Activated CD4-positive, alpha-beta T cell treated with anti-CD3 and anti-CD28 coated beads, Interleukin-2, Interleukin-4, amounts not matched to agents 100 ng/mL and 50 ng/mL, durations not matched to agents 16 hours and 8 hours (primary cell): ENCODE measurements around the gene GSTP1.
A peak's percentile ranks its signal among the peaks of the same experiment; 100 is the strongest.
"Not testable (repeated sequence)": the region's sequence is repeated elsewhere in the genome, so short reads cannot be mapped to it uniquely, and the experiment has no call there.

Experiments
- DNase-seq: peaks from one replicate; pipeline ENCODE4 v3.0.0-alpha.2; 2020; ENCODE audit warnings: low spot score

The GSTP1 gene

DNA sequence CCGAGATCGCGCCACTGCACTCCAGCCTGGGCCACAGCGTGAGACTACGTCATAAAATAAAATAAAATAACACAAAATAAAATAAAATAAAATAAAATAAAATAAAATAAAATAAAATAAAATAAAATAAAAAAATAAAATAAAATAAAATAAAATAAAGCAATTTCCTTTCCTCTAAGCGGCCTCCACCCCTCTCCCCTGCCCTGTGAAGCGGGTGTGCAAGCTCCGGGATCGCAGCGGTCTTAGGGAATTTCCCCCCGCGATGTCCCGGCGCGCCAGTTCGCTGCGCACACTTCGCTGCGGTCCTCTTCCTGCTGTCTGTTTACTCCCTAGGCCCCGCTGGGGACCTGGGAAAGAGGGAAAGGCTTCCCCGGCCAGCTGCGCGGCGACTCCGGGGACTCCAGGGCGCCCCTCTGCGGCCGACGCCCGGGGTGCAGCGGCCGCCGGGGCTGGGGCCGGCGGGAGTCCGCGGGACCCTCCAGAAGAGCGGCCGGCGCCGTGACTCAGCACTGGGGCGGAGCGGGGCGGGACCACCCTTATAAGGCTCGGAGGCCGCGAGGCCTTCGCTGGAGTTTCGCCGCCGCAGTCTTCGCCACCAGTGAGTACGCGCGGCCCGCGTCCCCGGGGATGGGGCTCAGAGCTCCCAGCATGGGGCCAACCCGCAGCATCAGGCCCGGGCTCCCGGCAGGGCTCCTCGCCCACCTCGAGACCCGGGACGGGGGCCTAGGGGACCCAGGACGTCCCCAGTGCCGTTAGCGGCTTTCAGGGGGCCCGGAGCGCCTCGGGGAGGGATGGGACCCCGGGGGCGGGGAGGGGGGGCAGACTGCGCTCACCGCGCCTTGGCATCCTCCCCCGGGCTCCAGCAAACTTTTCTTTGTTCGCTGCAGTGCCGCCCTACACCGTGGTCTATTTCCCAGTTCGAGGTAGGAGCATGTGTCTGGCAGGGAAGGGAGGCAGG lies at the start of gene GSTP1:
Gene GSTP1, plus strand, starts transcription at position 566 of the 958 bp plus-strand sequence. Its CDS starts 32 bp downstream, at position 598.
- peak; percentile 83 for DNase-seq

GRCh38 chr11:67534070-67534679 lies 49.4 kb upstream of the GSTP1 start:
- DNase-seq, result no peak

DNA sequence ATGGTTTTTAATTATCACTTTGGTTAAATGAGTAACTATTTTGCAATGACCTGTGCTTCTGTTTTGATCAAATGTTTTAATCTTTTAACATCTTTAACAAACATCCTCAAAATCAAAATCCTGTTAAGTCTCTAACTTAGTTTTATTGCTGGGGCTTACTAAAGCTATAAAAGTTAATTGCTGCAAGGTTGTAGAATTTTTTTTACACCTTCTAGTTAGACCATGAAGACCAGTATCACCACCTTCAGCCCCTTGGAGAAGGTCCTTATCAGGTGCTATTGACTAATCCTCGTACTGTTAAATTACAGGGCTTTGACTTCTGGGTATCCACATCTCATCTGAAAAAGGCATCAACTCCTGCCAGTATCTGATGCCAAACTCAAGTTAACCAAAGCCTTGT lies 48.1 kb upstream of the GSTP1 start:
- no peak for DNase-seq

GRCh38 chr11:67538306-67538705 lies 45.3 kb upstream of the GSTP1 start:
- DNase-seq, result no peak

DNA sequence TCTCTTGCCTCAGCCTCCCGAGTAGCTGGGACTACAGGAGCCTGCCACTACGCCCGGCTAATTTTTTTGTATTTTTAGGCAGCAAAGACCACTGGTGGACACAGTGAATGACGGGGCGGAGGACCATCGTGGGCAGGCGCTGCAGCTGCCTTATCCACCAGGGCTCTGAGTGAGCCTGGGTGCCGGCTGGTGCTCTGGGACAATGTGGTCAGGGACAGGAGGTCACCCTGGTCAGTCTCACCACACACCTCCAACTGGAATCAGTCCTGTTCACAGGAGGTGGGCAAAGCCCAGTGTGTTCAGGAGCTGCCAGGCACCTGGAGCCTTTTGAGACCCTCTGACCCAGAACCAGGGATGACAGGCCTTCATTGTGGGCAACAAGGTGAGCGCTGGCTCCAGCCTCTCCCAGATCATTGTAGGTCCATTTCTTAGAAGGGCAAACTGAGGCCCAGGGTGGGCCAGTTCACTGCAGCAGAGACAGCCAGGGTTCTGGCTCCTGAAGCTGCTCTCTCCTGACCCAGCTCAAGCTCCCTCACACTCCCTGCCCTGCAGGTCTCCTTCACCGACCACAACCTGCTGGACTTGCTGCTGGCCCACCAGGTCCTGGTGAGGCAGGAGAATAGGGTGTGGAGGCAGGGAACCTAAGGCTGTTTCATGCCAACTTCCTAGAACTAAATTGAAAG lies 44.6 kb upstream of the GSTP1 start:
- DNase-seq, result no peak

- DNase-seq, result no peak
These were observed 44.1 kb upstream of the GSTP1 start for GRCh38 chr11:67539550-67539949.

GRCh38 chr11:67541198-67541597 lies 42.4 kb upstream of the GSTP1 start:
- DNase-seq, result no peak

DNA sequence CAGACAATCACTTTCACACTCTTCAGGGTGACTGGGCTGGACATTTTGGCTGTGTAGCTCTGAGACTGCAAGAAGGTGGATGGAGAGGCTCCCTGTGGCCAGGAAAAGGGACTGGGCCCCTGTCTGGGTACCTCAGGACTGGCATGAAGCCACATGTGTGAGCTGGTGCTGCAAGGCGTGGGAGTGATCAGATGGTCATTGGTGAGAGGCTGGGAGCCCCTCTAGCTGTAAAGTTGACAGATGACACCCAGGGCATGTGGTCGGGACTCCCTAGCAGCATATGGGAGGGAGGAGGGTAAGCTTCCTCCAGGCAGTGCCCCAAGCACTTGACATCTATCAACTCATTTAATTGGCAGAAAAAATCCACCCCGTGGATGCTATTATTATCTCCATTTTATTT lies 41.4 kb upstream of the GSTP1 start:
- DNase-seq, result no peak

- no peak for DNase-seq
These were observed 40.6 kb upstream of the GSTP1 start for GRCh38 chr11:67542971-67543370.

DNA sequence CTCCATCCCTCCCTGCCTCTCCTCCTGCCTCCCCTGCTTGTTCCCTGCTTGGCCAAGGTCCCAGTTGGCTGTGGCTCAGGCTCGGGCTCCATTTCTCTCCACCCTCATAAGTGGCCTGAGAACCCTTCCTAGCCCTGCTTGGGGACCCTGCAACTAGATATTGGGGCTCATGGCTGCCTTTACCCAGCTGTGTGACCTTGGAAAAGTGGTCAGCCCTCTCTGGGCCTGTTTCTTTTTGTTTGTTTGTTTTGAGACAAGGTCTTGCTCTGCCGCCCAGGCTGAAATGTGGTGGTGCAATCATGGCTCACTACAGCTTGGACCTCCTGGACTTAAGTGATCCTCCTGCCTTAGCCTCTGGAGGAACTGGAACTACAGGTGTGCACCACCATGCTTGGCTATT lies 40.0 kb upstream of the GSTP1 start:
- DNase-seq, result no peak

DNA sequence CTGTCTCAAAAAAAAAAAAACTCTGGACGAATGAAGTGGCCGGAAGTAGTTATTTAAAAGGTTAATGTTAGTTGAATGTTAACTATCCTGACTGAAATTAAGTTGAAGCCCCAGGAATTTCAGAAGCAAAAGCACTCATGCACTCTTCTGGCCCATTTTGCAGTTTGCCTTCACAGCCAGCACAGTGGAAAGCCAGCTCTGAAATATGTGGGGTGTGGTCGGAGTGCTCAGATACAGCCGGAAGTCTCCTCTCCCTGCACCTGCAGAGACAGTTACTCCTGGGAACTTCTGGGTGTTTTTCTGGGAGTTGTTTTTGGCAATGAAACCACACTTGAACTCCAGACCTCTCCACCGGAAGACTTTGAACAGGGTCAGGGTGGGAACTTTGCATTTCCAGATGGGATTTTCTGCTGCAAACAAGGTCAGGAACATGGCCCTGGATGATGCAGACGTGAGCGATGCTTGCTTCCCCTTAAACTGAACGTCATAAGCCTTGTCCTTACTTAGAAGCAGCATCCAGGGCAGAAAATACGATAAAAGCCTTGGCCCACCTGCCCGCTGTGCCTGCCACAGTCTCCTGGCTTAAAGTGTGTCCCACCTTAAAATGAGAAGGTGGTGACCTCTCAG lies 38.9 kb upstream of the GSTP1 start:
- no peak for DNase-seq

DNA sequence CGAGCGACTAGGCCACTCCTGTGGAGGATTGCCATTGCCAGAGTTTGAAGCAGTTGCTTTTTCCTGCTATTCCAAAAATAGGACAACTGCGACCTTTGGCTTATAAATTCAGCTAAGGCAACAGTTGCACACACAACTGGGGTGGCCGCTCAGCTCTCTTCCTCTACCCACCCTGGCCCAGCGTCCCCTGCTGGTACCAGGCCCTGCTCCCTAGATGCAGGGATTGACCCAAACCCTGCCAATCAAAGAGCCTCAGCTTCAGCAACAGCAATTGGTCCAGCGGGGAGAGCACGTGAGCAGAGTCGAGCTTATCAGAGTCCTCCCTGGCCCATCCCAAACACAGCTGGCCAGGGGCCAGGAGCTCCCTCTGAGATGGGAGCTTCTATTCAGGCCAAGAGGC lies 38.3 kb upstream of the GSTP1 start:
- DNase-seq, result no peak

DNA sequence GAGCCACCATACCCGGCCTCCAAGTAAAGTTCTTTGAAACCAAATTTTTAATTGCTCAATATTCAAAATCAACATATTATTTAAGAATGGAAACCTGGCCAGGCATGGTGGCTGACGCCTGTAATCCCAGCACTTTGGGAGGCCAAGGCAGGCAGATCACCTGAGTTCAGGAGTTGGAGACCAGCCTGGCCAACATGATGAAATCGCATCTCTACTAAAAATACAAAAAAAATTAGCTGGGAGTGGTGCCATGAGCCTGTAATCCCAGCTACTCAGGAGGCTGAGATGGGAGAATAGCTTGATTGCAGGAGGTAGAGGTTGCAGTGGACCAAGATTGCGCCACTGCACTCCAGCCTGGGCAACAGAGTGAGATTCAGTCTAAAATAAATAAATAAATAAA lies 35.5 kb upstream of the GSTP1 start:
- DNase-seq, result not testable (repeated sequence)

- no peak for DNase-seq
These were observed 35.0 kb upstream of the GSTP1 start for GRCh38 chr11:67548555-67549110.

DNA sequence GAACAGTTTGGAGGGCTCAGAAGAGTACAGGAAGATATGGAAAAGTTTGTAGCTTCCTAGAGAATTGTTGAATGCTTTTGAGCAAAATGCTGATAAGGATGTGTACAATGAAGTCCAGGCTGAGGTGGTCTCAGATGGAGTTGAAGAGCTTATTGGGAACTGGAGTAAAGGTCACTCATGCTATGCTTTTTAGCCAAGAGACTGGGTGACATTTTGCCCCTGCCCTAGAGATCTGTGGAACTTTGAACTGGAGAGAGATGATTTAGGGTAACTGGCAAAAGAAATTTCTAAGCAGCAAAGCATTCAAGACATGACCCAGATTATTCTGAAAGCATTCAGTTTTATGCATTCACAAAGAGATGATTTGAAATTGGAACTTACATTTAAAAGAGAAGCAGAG lies 32.5 kb upstream of the GSTP1 start:
- no peak for DNase-seq

DNA sequence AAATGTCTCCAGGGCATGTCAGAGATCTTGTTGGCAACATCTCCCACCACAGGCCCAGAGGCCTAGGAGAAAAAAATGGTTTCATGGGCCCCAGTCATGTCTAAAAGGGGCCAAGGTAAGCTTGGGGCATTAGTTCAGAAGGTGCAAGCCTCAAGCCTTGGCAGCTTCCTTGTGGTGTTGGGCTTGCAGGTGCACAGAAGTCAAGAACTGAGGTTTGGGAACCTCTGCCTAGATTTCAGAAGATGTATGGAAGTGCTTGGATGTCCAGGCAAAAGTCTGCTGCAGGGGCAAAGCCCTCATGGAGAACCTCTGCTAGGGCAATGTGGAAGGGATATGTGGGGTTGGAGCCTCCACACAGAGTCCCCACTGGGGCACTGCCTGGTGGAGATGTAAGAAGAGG lies 31.9 kb upstream of the GSTP1 start:
- DNase-seq, result not testable (repeated sequence)

- DNase-seq, result no peak
These were observed 27.4 kb upstream of the GSTP1 start for GRCh38 chr11:67556244-67556643.

GRCh38 chr11:67558084-67558772 lies 25.4 kb upstream of the GSTP1 start:
- no peak for DNase-seq

DNA sequence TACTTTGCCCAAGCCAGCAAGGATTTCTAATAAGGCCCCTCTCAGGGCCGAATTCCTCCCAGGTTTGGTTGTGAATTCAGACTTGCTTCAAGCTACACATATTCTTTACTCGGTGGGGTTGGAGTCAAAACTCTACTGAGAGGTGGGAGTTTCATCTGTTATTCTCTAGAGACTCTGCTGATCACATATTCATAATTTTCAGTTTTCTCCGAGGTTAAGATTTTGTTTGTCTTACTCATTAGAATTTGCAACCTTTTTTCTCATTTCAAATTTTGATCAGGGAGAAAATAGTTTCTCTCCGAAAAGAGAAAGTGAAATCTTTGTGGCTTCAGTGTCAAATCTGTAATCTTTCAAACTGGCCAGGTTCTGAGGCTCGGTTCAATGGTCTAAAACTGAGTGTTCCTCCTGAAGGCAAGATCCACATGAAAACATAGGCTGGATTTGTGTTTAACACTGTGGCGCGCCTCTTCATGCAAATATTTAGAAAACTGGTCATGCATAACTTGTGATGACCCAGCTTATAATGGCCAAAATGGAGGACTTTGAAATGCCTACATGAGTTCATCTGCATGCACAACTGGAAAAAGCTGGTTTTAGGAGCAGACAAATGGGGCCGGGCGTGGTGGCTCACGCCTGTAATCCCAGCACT lies 21.5 kb upstream of the GSTP1 start:
- DNase-seq, result peak; percentile 57

DNA sequence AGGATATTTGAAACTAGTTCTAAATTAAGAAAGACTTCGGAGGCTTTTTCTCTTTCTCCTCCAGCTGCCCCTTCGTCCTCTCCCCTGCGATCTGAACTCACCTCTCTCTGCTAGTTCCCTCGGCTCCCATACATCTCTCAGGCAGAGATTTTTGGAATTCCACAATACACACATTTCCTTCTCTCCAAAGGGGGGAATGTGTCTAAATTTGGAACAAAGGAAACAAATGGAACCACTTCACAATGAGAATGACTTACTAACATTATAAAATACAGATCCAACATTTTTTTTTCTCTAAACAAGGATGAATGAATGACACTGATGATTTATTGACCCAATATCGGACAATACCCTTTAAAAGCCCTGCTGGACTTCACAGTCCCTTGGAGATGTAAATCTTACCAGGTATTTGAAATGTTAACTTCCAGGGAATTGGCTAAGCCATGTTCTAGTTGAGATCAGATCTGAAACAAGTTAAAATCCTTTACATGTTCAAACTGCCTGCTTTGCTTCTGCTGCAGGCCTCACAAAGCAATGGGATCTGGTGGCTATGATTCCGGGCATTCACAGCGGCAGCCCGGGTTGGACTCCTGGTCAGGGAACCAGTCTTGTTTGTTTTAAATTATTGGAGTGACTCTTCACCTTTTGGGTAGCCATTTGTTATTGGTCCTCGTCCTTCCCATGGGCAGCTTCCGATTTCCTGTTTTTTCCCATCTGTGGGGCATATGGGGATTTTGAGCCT lies 20.5 kb upstream of the GSTP1 start:
- DNase-seq, result no peak
